Stimulated activated CD8-positive, alpha-beta memory T cell treated with anti-CD3 and anti-CD28 coated beads, Interleukin-15, amount 100 ng/mL, for 1 hour (primary cell): Measurements from ENCODE around the gene AMBRA1.

Source experiments
- DNase-seq: peaks from one replicate; pipeline ENCODE4 v3.0.0-alpha.2; 2020; ENCODE audit warnings: low read depth

Gene AMBRA1

GRCh38 chr11:46570790-46571398, 22.9 kb downstream of the AMBRA1 start:
- DNase-seq, result no peak

- DNase-seq, result no peak
Measured at GRCh38 chr11:46565232-46565840, 28.5 kb downstream of the AMBRA1 start.

GRCh38 chr11:46564459-46564858, 29.4 kb downstream of the AMBRA1 start:
- no peak for DNase-seq

- DNase-seq, result no peak
Measured at GRCh38 chr11:46562527-46562926, 31.3 kb downstream of the AMBRA1 start.

- no peak for DNase-seq
Measured at GRCh38 chr11:46560300-46560991, 33.4 kb downstream of the AMBRA1 start.

- DNase-seq, result no peak
Measured at GRCh38 chr11:46559815-46560214, 34.0 kb downstream of the AMBRA1 start.

- DNase-seq, result no peak
Measured at GRCh38 chr11:46557684-46558151, 36.1 kb downstream of the AMBRA1 start.

- no peak for DNase-seq
Measured at GRCh38 chr11:46555267-46556054, 38.4 kb downstream of the AMBRA1 start.

GRCh38 chr11:46554213-46555147, 39.3 kb downstream of the AMBRA1 start:
- DNase-seq, result no peak

GRCh38 chr11:46553814-46554212, 40.0 kb downstream of the AMBRA1 start:
- no peak for DNase-seq

- no peak for DNase-seq
Measured at GRCh38 chr11:46551261-46551660, 42.6 kb downstream of the AMBRA1 start.

- DNase-seq, result no peak
Measured at GRCh38 chr11:46547579-46547978, 46.2 kb downstream of the AMBRA1 start.

- no peak for DNase-seq
Measured at GRCh38 chr11:46543564-46543963, 50.3 kb downstream of the AMBRA1 start.

- no peak for DNase-seq
Measured at GRCh38 chr11:46541593-46542371, 52.0 kb downstream of the AMBRA1 start.

- no peak for DNase-seq
Measured at GRCh38 chr11:46540807-46541206, 53.0 kb downstream of the AMBRA1 start.

GRCh38 chr11:46537537-46538295, 56.1 kb downstream of the AMBRA1 start:
- peak; percentile 20 for DNase-seq

GRCh38 chr11:46537121-46537520, 56.7 kb downstream of the AMBRA1 start:
- no peak for DNase-seq

- DNase-seq, result no peak
Measured at GRCh38 chr11:46535688-46536087, 58.1 kb downstream of the AMBRA1 start.

GRCh38 chr11:46534711-46535110, 59.1 kb downstream of the AMBRA1 start:
- no peak for DNase-seq
